Measurements from ENCODE around the gene UROS.

UROS gene

DNA sequence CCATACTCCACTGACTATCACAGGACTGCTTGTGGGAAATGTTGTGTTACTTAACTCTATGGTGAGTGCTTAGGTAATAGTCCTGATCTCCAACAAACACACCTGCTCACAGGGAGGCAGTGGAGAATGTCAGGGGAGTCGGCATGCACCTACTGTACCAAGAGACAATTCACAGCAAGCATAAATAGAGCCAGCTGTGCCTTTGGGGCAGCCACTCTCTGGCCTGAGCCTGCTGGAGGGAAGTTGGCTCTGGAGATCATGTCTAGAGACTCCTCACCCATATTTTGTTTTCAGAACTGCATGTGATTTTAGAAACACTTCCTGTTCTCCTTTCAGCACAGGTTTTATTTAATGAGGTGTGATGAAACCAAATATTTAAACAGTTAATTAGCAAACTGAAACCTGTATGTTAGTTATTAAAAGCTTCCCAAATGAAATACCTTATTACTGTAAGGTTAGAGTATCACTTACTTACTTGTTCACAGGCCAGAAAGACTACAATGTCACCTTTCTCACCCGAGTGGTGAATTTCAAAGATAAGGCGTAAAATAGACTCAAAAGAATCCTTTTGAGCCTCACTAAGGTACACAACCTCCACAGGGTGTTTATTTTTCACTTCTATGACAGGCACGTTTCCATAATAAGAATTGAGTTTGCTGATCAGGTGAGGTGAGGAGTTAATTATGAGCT lies 36.2 kb upstream of the UROS start:
- Histone ChIP-seq H3K27ac (ENCODE audit: extremely low read depth, low read depth, low read length) (no peak overlapping the region), H3K4me1 (ENCODE audit: control insufficient read depth, insufficient read depth, low read length) (no peaks in the 10 kb centered on the region), H3K4me3 (ENCODE audit: low read depth, low read length) (no peak overlapping the region), H3K9me3 (ENCODE audit: control insufficient read depth, insufficient read depth, low read depth, low read length) (no peaks in the 10 kb centered on the region), H3K36me3 (ENCODE audit: control insufficient read depth in 2 of 2, insufficient read depth in 1 of 2, low read length in 2 of 2) (peaks cover 9 to 29% of the 10 kb centered on the region in 2 experiments)
- TF ChIP-seq ZNF133 (tag by site-specific recombination; IDR thresholded peaks at IDR 0.05) (no peak), ZNF521 (tag by site-specific recombination; IDR thresholded peaks at IDR 0.05) (no peak), ZNF544 (tag by site-specific recombination; IDR thresholded peaks at IDR 0.05) (no peak), ZNF549 (tag by site-specific recombination; IDR thresholded peaks at IDR 0.05) (no peak), PRDM4 (tag by site-specific recombination; IDR thresholded peaks at IDR 0.05) (no peak), ZNF560 (tag by site-specific recombination; IDR thresholded peaks at IDR 0.05; ENCODE audit: borderline replicate concordance) (no peak), KLF1 (tag by site-specific recombination; IDR thresholded peaks at IDR 0.05) (no peak), ZNF585B (tag by site-specific recombination; IDR thresholded peaks at IDR 0.05) (no peak), SP2 (tag by site-specific recombination; IDR thresholded peaks at IDR 0.05) (no peak), ZNF660 (tag by site-specific recombination; IDR thresholded peaks at IDR 0.05) (no peak), ZNF202 (tag by site-specific recombination; IDR thresholded peaks at IDR 0.05; ENCODE audit: borderline replicate concordance) (no peak), ZNF580 (tag by site-specific recombination; IDR thresholded peaks at IDR 0.05) (no peak), ZBTB48 (tag by site-specific recombination; IDR thresholded peaks at IDR 0.05) (no peak), ZNF792 (tag by site-specific recombination; IDR thresholded peaks at IDR 0.05) (no peak), ZNF341 (tag by site-specific recombination; IDR thresholded peaks at IDR 0.05; ENCODE audit: low read depth) (no peak), ZNF24 (tag by site-specific recombination; IDR thresholded peaks at IDR 0.05) (no peak), ZBTB20 (tag by site-specific recombination; IDR thresholded peaks at IDR 0.05) (no peak), REST (tag by site-specific recombination; IDR thresholded peaks at IDR 0.05) (no peak), ZNF514 (tag by site-specific recombination; IDR thresholded peaks at IDR 0.05) (no peak)
- TF ChIP-seq, protein P1, sequence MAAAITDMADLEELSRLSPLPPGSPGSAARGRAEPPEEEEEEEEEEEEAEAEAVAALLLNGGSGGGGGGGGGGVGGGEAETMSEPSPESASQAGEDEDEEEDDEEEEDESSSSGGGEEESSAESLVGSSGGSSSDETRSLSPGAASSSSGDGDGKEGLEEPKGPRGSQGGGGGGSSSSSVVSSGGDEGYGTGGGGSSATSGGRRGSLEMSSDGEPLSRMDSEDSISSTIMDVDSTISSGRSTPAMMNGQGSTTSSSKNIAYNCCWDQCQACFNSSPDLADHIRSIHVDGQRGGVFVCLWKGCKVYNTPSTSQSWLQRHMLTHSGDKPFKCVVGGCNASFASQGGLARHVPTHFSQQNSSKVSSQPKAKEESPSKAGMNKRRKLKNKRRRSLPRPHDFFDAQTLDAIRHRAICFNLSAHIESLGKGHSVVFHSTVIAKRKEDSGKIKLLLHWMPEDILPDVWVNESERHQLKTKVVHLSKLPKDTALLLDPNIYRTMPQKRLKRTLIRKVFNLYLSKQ (tag by site-specific recombination; IDR thresholded peaks at IDR 0.05; ENCODE audit: borderline replicate concordance): no peak
- POLR2A ChIA-PET: no interaction called here
- CTCF ChIA-PET: interaction anchor here (1.0 to 2.8 kb wide), 2 partner anchors 9 to 12 kb away, joined by 4 to 11 read pairs; no protein-coding TSS in a partner anchor
